HFFc6 (cell line): ENCODE data around the gene ICAM5. TPM values are rescaled to one million over a fixed set of nuclear protein-coding genes. Genes with fewer than 3 reads are reported as not detected.

ENCODE experiments used
- DNase-seq: peaks from one replicate; pipeline ENCODE4 v3.0.0-alpha.2; 2018
- H3K27ac Mint-ChIP-seq: 2 replicates; pipeline ENCODE4 v1.8.0; 2020; ENCODE audit warnings: mild to moderate bottlenecking, mixed read lengths
- H3K27me3 Mint-ChIP-seq: 2 replicates; pipeline ENCODE4 v1.8.0; 2021; ENCODE audit warnings: mild to moderate bottlenecking, moderate library complexity, mixed read lengths; ENCODE audit not compliant: insufficient read depth
- H3K36me3 Mint-ChIP-seq: 2 replicates; pipeline ENCODE4 v1.8.0; 2021; ENCODE audit warnings: low read depth, mixed read lengths
- H3K4me1 Mint-ChIP-seq: 2 replicates; pipeline ENCODE4 v1.8.0; 2020; ENCODE audit warnings: low read depth, mixed read lengths
- H3K4me3 Mint-ChIP-seq: 2 replicates; pipeline ENCODE4 v1.8.0; 2020; ENCODE audit warnings: mild to moderate bottlenecking, moderate library complexity, mixed read lengths
- H3K9me3 Mint-ChIP-seq: 2 replicates; pipeline ENCODE4 v1.8.0; 2020; ENCODE audit warnings: mild to moderate bottlenecking, mixed read lengths
- CTCF ChIP-seq: fragments of 200-600 bp; sonication (generic); IDR thresholded peaks from 2 replicates; pipeline ENCODE4 v1.5.0; 2021; ENCODE audit warnings: antibody characterized with exemption, mild to moderate bottlenecking
- total RNA-seq, 6 experiments: library from RNA; stranded (reverse); fragmentation: NEBNext Ultra II Directional; extraction: Animal tissue kit (Norgen Biotek cat#: 25700); gene quantifications; 2 replicates in 1 of 6; 3 replicates in 5 of 6; pipeline ENCODE4 v1.2.3, GENCODE V29; 2021

The ICAM5 gene
- total RNA-seq, 6 experiments from 2014 or later, result 14.0 to 38.4 (median 14.4) TPM

- Mint-ChIP-seq H3K9me3 (no peaks in the 10 kb centered on the region), H3K4me1 (peaks cover 21% of the 10 kb centered on the region), H3K36me3 (peaks cover 13% of the 10 kb centered on the region; the same call in 1 of the 2 replicates), H3K27me3 (peaks cover 3% of the 10 kb centered on the region), H3K27ac (no peak overlapping the region), H3K4me3 (no peak overlapping the region)
- no peak for TF ChIP-seq CTCF
- no peak for DNase-seq
Measured at GRCh38 chr19:10318807-10319682, 29.3 kb downstream of the ICAM5 start.

DNA sequence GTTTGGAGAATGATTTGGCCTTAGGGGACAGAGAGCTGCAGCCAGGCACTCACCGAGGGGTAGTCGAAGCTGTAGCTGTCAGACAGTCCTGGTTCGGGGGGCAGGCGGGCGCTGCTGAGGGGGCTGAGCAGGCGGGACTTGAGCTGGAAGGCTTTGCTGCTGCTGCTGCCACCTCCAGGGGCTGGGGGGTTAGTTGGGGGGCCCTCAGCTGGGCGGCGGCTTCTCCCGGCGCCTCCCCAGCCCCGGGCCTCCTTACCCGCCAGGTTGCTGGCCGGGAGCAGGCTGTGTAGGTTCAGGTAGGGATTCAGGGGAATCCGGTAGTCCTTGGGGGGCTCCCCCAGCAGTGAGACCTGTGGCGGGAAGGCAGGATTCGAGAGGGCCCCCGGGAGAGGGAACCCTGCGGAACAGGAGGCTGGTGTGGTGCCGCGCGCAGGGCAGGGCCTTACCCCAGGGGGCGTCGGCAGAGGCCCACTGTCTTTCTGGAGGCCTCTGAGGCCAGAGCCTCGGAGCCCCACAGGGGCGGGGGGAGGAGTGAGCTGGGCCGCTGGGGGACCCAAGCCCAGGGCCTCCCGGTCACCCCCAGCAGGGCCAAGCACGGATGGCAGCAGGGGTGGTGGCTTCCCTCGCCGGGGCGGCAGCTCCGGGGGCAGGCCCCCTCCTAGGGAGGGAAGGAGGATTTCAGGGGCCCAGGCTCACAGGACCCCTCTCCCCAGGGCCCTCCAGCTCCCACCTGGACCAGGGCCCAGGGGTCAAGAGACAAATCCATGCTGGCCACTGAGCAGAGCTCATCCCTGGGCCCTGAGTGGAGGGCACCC lies 31.1 kb downstream of the ICAM5 start:
- no peak for DNase-seq
- H3K36me3 Mint-ChIP-seq, result peaks cover 13% of the 10 kb centered on the region; the same call in 1 of the 2 replicates

GRCh38 chr19:10321417-10321797 lies 31.7 kb downstream of the ICAM5 start:
- H3K4me1 Mint-ChIP-seq, result no peaks in the 10 kb centered on the region
- no peak overlapping the region for H3K27ac Mint-ChIP-seq
- no peaks in the 10 kb centered on the region; the same call in 1 of the 2 replicates for H3K27me3 Mint-ChIP-seq
- no peak overlapping the region for H3K4me3 Mint-ChIP-seq
- DNase-seq, result no peak
- no peak for TF ChIP-seq CTCF
- H3K36me3 Mint-ChIP-seq, result peaks cover 13% of the 10 kb centered on the region; the same call in 1 of the 2 replicates
- H3K9me3 Mint-ChIP-seq, result no peaks in the 10 kb centered on the region

More for the DNA sequence above, 31.1 kb downstream of the ICAM5 start:
- peaks cover 6% of the 10 kb centered on the region for H3K4me1 Mint-ChIP-seq
- no peak overlapping the region for H3K4me3 Mint-ChIP-seq
- H3K27me3 Mint-ChIP-seq, result no peaks in the 10 kb centered on the region; the same call in 1 of the 2 replicates
- no peak overlapping the region for H3K27ac Mint-ChIP-seq
- TF ChIP-seq CTCF, result no peak
- H3K9me3 Mint-ChIP-seq, result no peaks in the 10 kb centered on the region

DNA sequence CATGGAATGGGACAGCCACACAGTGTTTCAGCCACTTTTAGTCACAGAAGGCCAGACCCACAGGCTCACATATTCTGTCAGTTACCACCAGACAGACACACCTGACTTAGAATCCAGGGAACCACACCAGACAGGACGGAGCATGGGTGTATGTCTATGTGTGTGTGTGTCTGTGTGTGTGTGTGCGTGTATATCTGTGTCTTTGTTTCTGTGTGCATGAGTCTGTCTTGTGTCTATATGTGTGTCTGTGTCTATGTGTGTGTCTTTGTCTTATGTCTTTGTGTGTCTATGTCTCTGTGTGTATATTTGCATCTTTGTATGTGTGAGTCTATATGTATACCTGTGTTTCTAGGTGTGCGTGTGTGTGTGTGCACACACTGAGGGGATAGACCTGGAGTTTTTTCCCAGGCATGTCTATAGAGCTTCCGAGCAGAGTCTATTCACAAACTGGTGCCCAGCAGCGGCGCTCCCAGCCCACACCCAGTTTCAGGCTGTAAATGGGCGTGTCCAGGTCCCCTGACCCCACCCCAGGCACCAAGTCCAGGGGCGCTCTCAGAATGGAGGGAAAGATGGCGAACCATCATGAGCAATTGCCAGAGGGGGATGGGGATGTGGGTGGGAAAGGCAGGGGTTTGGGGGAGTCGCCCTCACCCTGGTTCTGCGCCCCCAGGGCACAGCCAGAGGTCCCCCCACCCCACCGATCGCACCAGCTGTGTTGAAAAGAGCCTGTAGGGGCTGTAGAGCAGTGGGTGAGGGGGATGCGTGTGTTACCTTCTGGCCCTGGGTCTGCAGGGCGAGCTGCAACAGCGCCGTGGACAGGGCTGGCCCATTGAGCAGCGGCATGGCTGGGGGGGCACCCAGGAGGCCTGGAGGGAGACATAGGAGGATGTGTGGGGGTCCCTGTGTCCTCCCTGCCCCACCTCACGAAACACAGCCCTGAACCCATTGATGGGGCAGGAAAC lies 32.4 kb downstream of the ICAM5 start:
- TF ChIP-seq CTCF, result no peak
- no peak for DNase-seq
- H3K4me1 Mint-ChIP-seq, result no peaks in the 10 kb centered on the region
- H3K36me3 Mint-ChIP-seq, result peaks cover 13% of the 10 kb centered on the region; the same call in 1 of the 2 replicates
- no peak overlapping the region for H3K27ac Mint-ChIP-seq
- H3K4me3 Mint-ChIP-seq, result no peak overlapping the region
- no peaks in the 10 kb centered on the region; the same call in 1 of the 2 replicates for H3K27me3 Mint-ChIP-seq
- no peaks in the 10 kb centered on the region for H3K9me3 Mint-ChIP-seq

GRCh38 chr19:10325732-10326131 lies 36.0 kb downstream of the ICAM5 start:
- H3K9me3 Mint-ChIP-seq, result no peaks in the 10 kb centered on the region
- no peak for DNase-seq
- H3K36me3 Mint-ChIP-seq, result peaks cover 12% of the 10 kb centered on the region; the same call in 1 of the 2 replicates
- H3K4me3 Mint-ChIP-seq, result no peak overlapping the region
- TF ChIP-seq CTCF, result no peak
- H3K27me3 Mint-ChIP-seq, result no peaks in the 10 kb centered on the region; the same call in none of the 2 replicates
- no peak overlapping the region for H3K27ac Mint-ChIP-seq
- H3K4me1 Mint-ChIP-seq, result no peaks in the 10 kb centered on the region
